Hepatocyte (in vitro differentiated cells): ENCODE results near the gene NME7. TPM values are rescaled to one million over a fixed set of nuclear protein-coding genes. Genes with fewer than 3 reads are reported as not detected.

Source experiments
- DNase-seq: peaks from one replicate; pipeline ENCODE4 v3.0.0-alpha.2; 2016; ENCODE audit warnings: low spot score
- H2AFZ ChIP-seq: fragments of 200-600 bp; sonication (generic); 2 replicates; pipeline ENCODE4 v1.6.0; 2016; ENCODE audit warnings: antibody characterized with exemption, mild to moderate bottlenecking
- H3K27ac ChIP-seq: fragments of 200-600 bp; sonication (generic); 2 replicates; pipeline ENCODE4 v1.5.1; 2016; ENCODE audit warnings: mild to moderate bottlenecking
- H3K27me3 ChIP-seq: fragments of 200-600 bp; sonication (generic); 2 replicates; pipeline ENCODE4 v1.6.1; 2016
- H3K36me3 ChIP-seq: fragments of 200-600 bp; sonication (generic); replicated peaks from 2 replicates; pipeline ENCODE4 v1.5.1; 2016; ENCODE audit warnings: low read depth; ENCODE audit not compliant: insufficient read depth
- H3K4me1 ChIP-seq: fragments of 200-600 bp; sonication (generic); 2 replicates; pipeline ENCODE4 v1.5.1; 2016; ENCODE audit warnings: mild to moderate bottlenecking, moderate library complexity; ENCODE audit not compliant: insufficient read depth
- H3K4me2 ChIP-seq: fragments of 200-600 bp; sonication (generic); 2 replicates; pipeline ENCODE4 v1.6.0; 2016
- H3K4me3 ChIP-seq: fragments of 200-600 bp; sonication (generic); 2 replicates; pipeline ENCODE4 v1.5.1; 2016; ENCODE audit warnings: mild to moderate bottlenecking
- H3K79me2 ChIP-seq: fragments of 200-600 bp; sonication (generic); 2 replicates; pipeline ENCODE4 v1.6.0; 2017; ENCODE audit warnings: mild to moderate bottlenecking
- H3K9me2 ChIP-seq: fragments of 200-600 bp; sonication (generic); replicated peaks from 2 replicates; pipeline ENCODE4 v1.6.0; 2017; ENCODE audit warnings: mild to moderate bottlenecking; ENCODE audit not compliant: insufficient read depth
- H3K9me3 ChIP-seq: fragments of 200-600 bp; sonication (generic); 2 replicates; pipeline ENCODE4 v1.5.1; 2016; ENCODE audit warnings: low read depth, mild to moderate bottlenecking
- H4K20me1 ChIP-seq: fragments of 200-600 bp; sonication (generic); 2 replicates; pipeline ENCODE4 v1.6.0; 2016; ENCODE audit warnings: mild to moderate bottlenecking; ENCODE audit not compliant: insufficient read depth, poor library complexity, severe bottlenecking
- CTCF ChIP-seq: fragments of 200-600 bp; sonication (generic); IDR thresholded peaks from 2 replicates; pipeline ENCODE4 v1.5.1; 2016; ENCODE audit warnings: antibody characterized with exemption, mild to moderate bottlenecking; ENCODE audit not compliant: poor library complexity
- EZH2 ChIP-seq: fragments of 200-600 bp; sonication (generic); IDR thresholded peaks from 2 replicates; pipeline ENCODE4 v1.6.1; 2016; ENCODE audit warnings: antibody characterized with exemption, mild to moderate bottlenecking, borderline replicate concordance
- EZH2phosphoT487 ChIP-seq: fragments of 200-600 bp; sonication (generic); IDR thresholded peaks from one replicate; pipeline ENCODE4 v1.6.1; 2018; ENCODE audit warnings: antibody characterized with exemption, mild to moderate bottlenecking, low read depth, moderate library complexity; ENCODE audit not compliant: unreplicated experiment, severe bottlenecking
- WGBS: methylation state at CpG from one replicate; pipeline ENCODE4 v1.1.6; 2016; ENCODE audit warnings: low lambda C conversion rate; ENCODE audit errors: missing lambda C conversion rate; 5-methylcytosine and 5-hydroxymethylcytosine counted together
- polyA plus RNA-seq: library from polyadenylated mRNA; unstranded; fragments of >200 nt; fragmentation: Nextera tagmentation; extraction: Ambion mirVana; gene quantifications from 2 replicates; pipeline ENCODE4 v1.2.1, GENCODE V29; 2016
- total RNA-seq: library from RNA; depleted of rRNA; stranded (reverse); fragments of >200 nt; gene quantifications from 2 replicates; pipeline ENCODE4 v1.2.3, GENCODE V29; 2014

The NME7 gene
- total and polyA plus RNA-seq, 2 experiments from 2014 or later, result 13.7 to 76.5 TPM

DNA sequence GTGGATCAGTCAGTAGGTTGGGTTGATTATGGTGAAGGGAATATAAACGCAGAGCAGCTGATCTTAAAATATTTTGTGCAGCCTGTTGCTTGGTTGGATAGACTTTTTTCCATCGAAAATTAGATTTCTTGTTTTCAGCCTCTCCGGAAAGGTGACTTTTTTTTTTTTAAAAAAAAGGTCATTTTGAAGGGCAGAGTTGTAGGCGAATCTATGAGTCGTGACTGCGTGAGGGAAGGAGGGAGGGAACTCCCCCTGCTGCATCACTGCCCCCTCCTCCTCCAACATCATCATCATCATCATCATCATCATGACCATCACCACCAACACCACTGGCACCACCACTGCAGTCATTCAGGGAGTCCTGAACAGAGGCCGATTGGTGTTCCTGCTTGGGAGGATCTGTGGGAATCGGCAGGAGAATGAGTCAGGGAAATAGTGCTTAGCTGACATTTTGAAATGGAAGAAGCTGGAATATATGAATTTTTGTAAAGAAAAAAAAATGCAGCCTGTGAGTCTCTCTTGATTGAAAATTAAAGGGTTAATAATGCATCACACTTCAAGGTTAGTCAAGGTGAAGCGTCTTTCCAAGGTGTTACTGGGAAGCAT lies 259.9 kb downstream of the NME7 start:
- Histone ChIP-seq H3K27ac (peak overlapping the region; percentile 95), H3K4me3 (peak overlapping the region; percentile 92), H3K27me3 (no peaks in the 10 kb centered on the region), H3K4me2 (peak overlapping the region; percentile 74), H3K36me3 (no peaks in the 10 kb centered on the region), H4K20me1 (peaks cover 6% of the 10 kb centered on the region), H3K79me2 (peaks cover 58% of the 10 kb centered on the region), H3K9me2 (no peaks in the 10 kb centered on the region), H2AFZ (peak overlapping the region; percentile 20), H3K9me3 (no peaks in the 10 kb centered on the region), H3K4me1 (peaks cover 19% of the 10 kb centered on the region)
- WGBS, result 12% methylated on average over 9 of the region's 9 CpGs
- no peak for TF ChIP-seq CTCF
- TF ChIP-seq EZH2phosphoT487, result no peak
- TF ChIP-seq EZH2, result no peak
- no peak for DNase-seq

- H2AFZ ChIP-seq, result peak overlapping the region; percentile 20
- no peaks in the 10 kb centered on the region for H3K9me2 ChIP-seq
- no peak for DNase-seq
- no peaks in the 10 kb centered on the region for H3K9me3 ChIP-seq
- no peaks in the 10 kb centered on the region for H3K36me3 ChIP-seq
- peaks cover 19% of the 10 kb centered on the region for H3K4me1 ChIP-seq
- peak overlapping the region; percentile 95 for H3K27ac ChIP-seq
- TF ChIP-seq CTCF, result no peak
- TF ChIP-seq EZH2, result no peak
- TF ChIP-seq EZH2phosphoT487, result no peak
- under 1% methylated on average over 40 of the region's 41 CpGs for WGBS
- H3K27me3 ChIP-seq, result no peaks in the 10 kb centered on the region
- peak overlapping the region; percentile 74 for H3K4me2 ChIP-seq
- peak overlapping the region; percentile 92 for H3K4me3 ChIP-seq
- peaks cover 6% of the 10 kb centered on the region for H4K20me1 ChIP-seq
- H3K79me2 ChIP-seq, result peaks cover 51% of the 10 kb centered on the region
Observed at GRCh38 chr1:169106921-169107602, 260.5 kb downstream of the NME7 start.

GRCh38 chr1:169106095-169106920 lies 261.3 kb downstream of the NME7 start, which contains the start of gene ATP1B1:
TSS of gene ATP1B1 (plus strand) at chr1:169106690. CDS start at chr1:169106830, 140 bp downstream.
- Histone ChIP-seq H3K79me2 (peaks cover 44% of the 10 kb centered on the region), H4K20me1 (peaks cover 6% of the 10 kb centered on the region), H2AFZ (peak within 1 kb of the TSS; percentile 35), H3K27me3 (no peaks in the 10 kb centered on the region), H3K9me3 (no peaks in the 10 kb centered on the region), H3K4me3 (peak within 1 kb of the TSS; percentile 92), H3K36me3 (no peaks in the 10 kb centered on the region), H3K4me2 (peak within 1 kb of the TSS; percentile 74), H3K9me2 (no peaks in the 10 kb centered on the region), H3K27ac (peak within 1 kb of the TSS; percentile 95), H3K4me1 (peaks cover 14% of the 10 kb centered on the region)
- DNase-seq, result peak; percentile 96
- TF ChIP-seq CTCF, result peak; percentile 24
- no peak for TF ChIP-seq EZH2
- 1% methylated on average over 52 of the region's 100 CpGs for WGBS
